ENCODE measurements around the gene AKAP10. TPM values are rescaled to one million over a fixed set of nuclear protein-coding genes. Genes with fewer than 3 reads are reported as not detected.
A peak's percentile ranks its signal among the peaks of the same experiment; 100 is the strongest.
"Not testable (repeated sequence)": the region's sequence is repeated elsewhere in the genome, so short reads cannot be mapped to it uniquely, and the experiment has no call there.

Gene AKAP10
- total and polyA plus RNA-seq, 12 donors: 3.7 to 17.0 (median 13.8) TPM

DNA sequence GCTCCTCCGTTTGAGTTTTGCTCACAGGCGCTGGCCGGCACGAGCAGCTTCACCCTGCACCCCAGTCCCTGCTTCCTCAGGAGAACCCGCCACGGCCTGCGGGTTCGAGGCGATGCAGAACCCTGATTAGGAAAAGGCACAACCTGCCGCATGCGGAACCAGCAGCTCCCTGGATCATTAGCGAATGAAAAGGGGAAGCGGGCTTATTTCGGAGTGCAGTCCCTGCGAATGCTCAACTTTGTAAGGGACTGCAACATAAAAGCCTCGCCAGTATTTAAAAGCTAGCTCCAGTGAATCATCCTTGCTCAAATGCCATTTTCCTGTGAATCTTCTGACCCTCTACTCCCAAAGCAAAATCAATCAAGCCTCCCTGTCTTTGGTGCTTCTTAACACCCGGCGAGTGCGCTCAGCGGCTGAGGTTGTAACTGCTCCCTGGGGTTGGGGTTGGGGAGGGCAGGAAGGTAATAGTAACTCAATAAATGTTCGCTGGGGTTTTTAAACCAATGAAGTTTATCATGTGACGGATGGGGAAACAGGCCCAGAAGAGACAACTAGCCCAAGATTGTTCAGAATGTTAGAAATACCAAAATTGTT lies 678 bp upstream of the AKAP10 start:
- H3K36me3 ChIP-seq: peaks cover 0 to 13% (median 0%) of the 10 kb centered on the region in 9 donors
- no peak for DNase-seq
- no peaks in the 10 kb centered on the region for H3K9me3 ChIP-seq
- peak in 3 of 8 donors; percentile 2 to 39 (median 30) for ATAC-seq
- intact Hi-C loops (cut with DNase I): no loop called here
- no peaks in the 10 kb centered on the region for H3K27me3 ChIP-seq
- H3K4me1 ChIP-seq: peaks cover 0 to 52% (median 29%) of the 10 kb centered on the region in 9 donors
- WGBS, 2 donors: 29 to 35% methylated on average over 22 of the region's 22 CpGs
- peak overlapping the region; percentile 69 to 99 (median 88) for H3K4me3 ChIP-seq
- H3K27ac ChIP-seq: peak overlapping the region; percentile 74 to 98 (median 94)
- TF ChIP-seq, protein P1, sequence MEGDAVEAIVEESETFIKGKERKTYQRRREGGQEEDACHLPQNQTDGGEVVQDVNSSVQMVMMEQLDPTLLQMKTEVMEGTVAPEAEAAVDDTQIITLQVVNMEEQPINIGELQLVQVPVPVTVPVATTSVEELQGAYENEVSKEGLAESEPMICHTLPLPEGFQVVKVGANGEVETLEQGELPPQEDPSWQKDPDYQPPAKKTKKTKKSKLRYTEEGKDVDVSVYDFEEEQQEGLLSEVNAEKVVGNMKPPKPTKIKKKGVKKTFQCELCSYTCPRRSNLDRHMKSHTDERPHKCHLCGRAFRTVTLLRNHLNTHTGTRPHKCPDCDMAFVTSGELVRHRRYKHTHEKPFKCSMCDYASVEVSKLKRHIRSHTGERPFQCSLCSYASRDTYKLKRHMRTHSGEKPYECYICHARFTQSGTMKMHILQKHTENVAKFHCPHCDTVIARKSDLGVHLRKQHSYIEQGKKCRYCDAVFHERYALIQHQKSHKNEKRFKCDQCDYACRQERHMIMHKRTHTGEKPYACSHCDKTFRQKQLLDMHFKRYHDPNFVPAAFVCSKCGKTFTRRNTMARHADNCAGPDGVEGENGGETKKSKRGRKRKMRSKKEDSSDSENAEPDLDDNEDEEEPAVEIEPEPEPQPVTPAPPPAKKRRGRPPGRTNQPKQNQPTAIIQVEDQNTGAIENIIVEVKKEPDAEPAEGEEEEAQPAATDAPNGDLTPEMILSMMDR (IDR thresholded peaks at IDR 0.05): no peak

DNA sequence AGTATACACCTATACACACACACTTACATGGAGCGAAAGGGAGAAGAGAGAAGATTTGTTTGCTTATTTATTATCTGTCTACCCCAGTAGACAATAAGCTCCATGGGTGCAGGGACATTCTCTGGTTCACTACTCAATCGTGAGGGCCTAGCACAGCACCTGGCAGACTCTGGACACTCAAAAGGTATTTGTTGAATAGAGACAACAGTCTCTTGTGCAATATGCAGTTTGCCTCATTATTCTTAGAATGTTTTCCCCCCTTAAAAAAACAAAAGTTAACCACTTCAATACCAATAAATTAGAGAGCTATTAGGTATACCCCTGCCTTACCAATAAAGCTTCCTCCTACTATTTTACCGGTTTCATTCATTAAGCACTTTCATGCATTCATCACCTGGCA lies 2.0 kb downstream of the AKAP10 start:
- intact Hi-C loops (cut with DNase I): no loop called here
- Histone ChIP-seq H3K4me1 (peaks cover 0 to 73% (median 29%) of the 10 kb centered on the region in 9 donors), H3K27me3 (no peaks in the 10 kb centered on the region), H3K9me3 (no peaks in the 10 kb centered on the region), H3K4me3 (peak overlapping the region in 1 of 10 donors; percentile 74), H3K36me3 (peaks cover 0 to 22% (median 0%) of the 10 kb centered on the region in 9 donors), H3K27ac (peak overlapping the region in 1 of 10 donors; percentile 95)
- TF ChIP-seq, protein P1 (IDR thresholded peaks at IDR 0.05): no peak
- WGBS, 2 donors: 77 to 81% methylated on average over 3 of the region's 3 CpGs
- no peak for DNase-seq
- no peak for ATAC-seq

DNA sequence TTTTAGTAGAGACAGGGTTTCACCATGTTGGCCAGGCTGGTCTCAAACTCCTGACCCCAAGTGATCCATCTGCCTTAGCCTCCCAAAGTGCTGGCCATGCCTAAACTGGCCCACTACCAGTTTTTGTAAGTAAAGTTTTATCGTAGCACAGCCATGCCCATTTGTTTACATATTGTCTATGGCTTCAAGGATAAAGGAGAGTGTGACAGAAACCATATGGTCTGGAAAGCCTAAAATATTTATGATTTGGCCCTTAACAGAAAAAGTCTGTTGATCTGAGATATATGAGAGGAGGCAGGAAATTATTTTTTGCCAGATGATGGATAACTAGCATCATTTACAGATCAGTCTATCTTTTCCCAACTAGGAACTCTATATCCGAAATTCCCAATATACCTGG lies 4.5 kb downstream of the AKAP10 start:
- ATAC-seq (no peak), DNase-seq (no peak)
- Histone ChIP-seq H3K9me3 (peaks cover 0 to 3% (median 0%) of the 10 kb centered on the region in 11 donors), H3K36me3 (peaks cover 0 to 39% (median 4%) of the 10 kb centered on the region in 9 donors), H3K4me1 (peaks cover 0 to 60% (median 25%) of the 10 kb centered on the region in 9 donors), H3K27me3 (no peaks in the 10 kb centered on the region), H3K27ac (no peak overlapping the region), H3K4me3 (no peak overlapping the region)
- 85% methylated on average over 2 of the region's 2 CpGs for WGBS, 2 donors
- intact Hi-C loops (cut with DNase I): no loop called here
- TF ChIP-seq, protein P1 (IDR thresholded peaks at IDR 0.05): no peak

DNA sequence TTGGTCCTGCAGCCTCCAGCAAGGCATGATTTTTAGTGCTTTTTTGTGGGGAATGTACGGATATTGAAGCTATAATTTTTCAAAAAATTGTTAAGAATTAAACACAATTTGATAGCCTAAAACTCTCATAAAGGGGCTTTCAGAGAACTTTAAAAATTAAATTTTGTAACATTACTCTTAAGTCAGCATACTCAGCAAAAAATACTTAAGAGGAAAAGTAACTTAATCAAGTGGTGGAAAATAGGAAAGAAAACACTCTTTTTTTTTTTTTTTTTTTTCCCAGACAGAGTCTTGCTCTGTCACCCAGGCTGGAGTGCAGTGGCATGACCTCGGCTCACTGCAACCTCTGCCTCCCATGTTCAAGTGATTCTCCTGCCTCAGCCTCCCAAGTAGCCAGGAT lies 14.7 kb downstream of the AKAP10 start:
- H3K9me3 ChIP-seq; H3K27ac ChIP-seq; ATAC-seq; intact Hi-C loops (cut with DNase I); H3K27me3 ChIP-seq; DNase-seq; H3K4me3 ChIP-seq: not testable (repeated sequence)
- Histone ChIP-seq H3K36me3 (peaks cover 0 to 99% (median 22%) of the 10 kb centered on the region in 9 donors), H3K4me1 (peaks cover 0 to 17% (median 3%) of the 10 kb centered on the region in 9 donors)
- 85 to 94% methylated on average over 2 of the region's 2 CpGs for WGBS, 2 donors

DNA sequence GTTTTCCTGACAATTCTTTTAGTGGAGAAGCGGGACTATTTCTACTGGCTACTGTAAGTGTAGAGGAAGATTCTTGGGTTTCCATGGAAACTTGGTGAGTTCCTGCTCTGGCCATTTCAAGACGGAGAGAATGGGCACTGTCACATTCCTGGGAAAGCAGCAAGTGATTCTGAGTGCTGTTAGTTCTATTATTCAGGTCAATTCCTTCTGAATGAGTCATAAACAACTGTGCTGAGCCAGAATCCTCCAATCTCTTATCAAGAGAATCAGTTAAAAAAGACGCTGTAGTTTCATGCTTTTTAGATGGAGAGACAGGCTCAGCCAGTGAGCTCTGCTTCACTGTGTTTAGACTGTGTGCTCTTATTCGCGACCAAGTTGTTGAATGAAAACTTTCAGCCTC lies 19.6 kb downstream of the AKAP10 start:
- Histone ChIP-seq H3K27ac (no peak overlapping the region), H3K4me3 (no peak overlapping the region), H3K27me3 (no peaks in the 10 kb centered on the region), H3K4me1 (peaks cover 0 to 54% (median 4%) of the 10 kb centered on the region in 9 donors), H3K36me3 (peaks cover 0 to 98% (median 33%) of the 10 kb centered on the region in 9 donors), H3K9me3 (peaks cover 0 to 10% (median 0%) of the 10 kb centered on the region in 11 donors)
- DNase-seq (no peak), ATAC-seq (peak in 1 of 8 donors; percentile 50)
- intact Hi-C loops (cut with DNase I): no loop called here
- TF ChIP-seq, protein P1 (IDR thresholded peaks at IDR 0.05): no peak
- WGBS, 2 donors: 63 to 67% methylated on average over 5 of the region's 5 CpGs
